Glomerular endothelial cell (primary cell): ENCODE results near the gene GNPNAT1. TPM values are rescaled to one million over a fixed set of nuclear protein-coding genes. Genes with fewer than 3 reads are reported as not detected.

Experiments used
- DNase-seq: peaks from one replicate; pipeline ENCODE4 v3.0.0-alpha.2; 2011; ENCODE audit warnings: low read depth, low spot score; ENCODE audit errors: extremely low read depth
- total RNA-seq: library from RNA; depleted of rRNA; stranded (reverse); fragments of >200 nt; gene quantifications from 2 replicates; pipeline ENCODE4 v1.2.3, GENCODE V29; 2015

GNPNAT1 gene
- 22.4 and 45.7 TPM in 2 replicates for total RNA-seq

GRCh38 chr14:52791223-52792096, at the start of gene GNPNAT1:
TSS of gene GNPNAT1 (minus strand) at chr14:52791607. CDS start at chr14:52784650, 6,957 bp downstream.
- peak; percentile 80 for DNase-seq

GRCh38 chr14:52840877-52841276, 49.5 kb upstream of the GNPNAT1 start:
- no peak for DNase-seq

- no peak for DNase-seq
Measured at GRCh38 chr14:52837451-52837850, 46.0 kb upstream of the GNPNAT1 start.

GRCh38 chr14:52836063-52836462, 44.7 kb upstream of the GNPNAT1 start:
- no peak for DNase-seq

- no peak for DNase-seq
Measured at GRCh38 chr14:52835122-52835903, 43.9 kb upstream of the GNPNAT1 start.

- no peak for DNase-seq
Measured at GRCh38 chr14:52834440-52834842, 43.0 kb upstream of the GNPNAT1 start.

GRCh38 chr14:52833891-52834290, 42.5 kb upstream of the GNPNAT1 start:
- no peak for DNase-seq

- no peak for DNase-seq
Measured at GRCh38 chr14:52829527-52830185, 38.2 kb upstream of the GNPNAT1 start.

- DNase-seq = no peak
Measured at GRCh38 chr14:52827426-52827825, 36.0 kb upstream of the GNPNAT1 start.

- DNase-seq = no peak
Measured at GRCh38 chr14:52825085-52825484, 33.7 kb upstream of the GNPNAT1 start.

GRCh38 chr14:52824462-52824861, 33.1 kb upstream of the GNPNAT1 start:
- DNase-seq = no peak

- DNase-seq = no peak
Measured at GRCh38 chr14:52821805-52822250, 30.4 kb upstream of the GNPNAT1 start.

GRCh38 chr14:52808101-52808500, 16.7 kb upstream of the GNPNAT1 start:
- DNase-seq = no peak

- no peak for DNase-seq
Measured at GRCh38 chr14:52806115-52806514, 14.7 kb upstream of the GNPNAT1 start.

- DNase-seq = no peak
Measured at GRCh38 chr14:52802597-52802996, 11.2 kb upstream of the GNPNAT1 start.

GRCh38 chr14:52801014-52801712, 9.8 kb upstream of the GNPNAT1 start:
- DNase-seq = peak; percentile 34

- no peak for DNase-seq
Measured at GRCh38 chr14:52798826-52799225, 7.4 kb upstream of the GNPNAT1 start.

GRCh38 chr14:52797653-52798052, 6.2 kb upstream of the GNPNAT1 start:
- DNase-seq = no peak

- DNase-seq = no peak
Measured at GRCh38 chr14:52793061-52793460, 1.7 kb upstream of the GNPNAT1 start.

GRCh38 chr14:52792097-52792415, 649 bp upstream of the GNPNAT1 start:
- no peak for DNase-seq

- DNase-seq = no peak
Measured at GRCh38 chr14:52790756-52791222, 618 bp downstream of the GNPNAT1 start.
